CD4-positive, alpha-beta T cell treated with Interleukin-12 subunit alpha and Interleukin-12 subunit beta, for 1 hour (primary cell): Measurements from ENCODE around the gene THSD8.

ENCODE experiments used
- DNase-seq: peaks from one replicate; pipeline ENCODE4 v3.0.0-alpha.2; 2020

THSD8 gene

DNA sequence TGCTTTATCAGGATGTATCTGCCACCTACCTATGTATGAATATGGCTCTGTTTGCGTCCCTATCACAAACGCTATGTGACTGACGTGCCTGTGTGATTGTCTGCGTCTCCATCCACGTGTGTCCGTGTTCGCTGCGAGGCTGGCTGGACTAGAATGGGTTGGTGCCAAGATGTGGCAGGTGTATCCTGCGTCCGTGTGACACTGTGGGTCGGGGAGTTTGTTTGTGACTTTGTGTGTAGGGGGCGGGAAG lies 19.8 kb upstream of the THSD8 start:
- DNase-seq, result no peak

DNA sequence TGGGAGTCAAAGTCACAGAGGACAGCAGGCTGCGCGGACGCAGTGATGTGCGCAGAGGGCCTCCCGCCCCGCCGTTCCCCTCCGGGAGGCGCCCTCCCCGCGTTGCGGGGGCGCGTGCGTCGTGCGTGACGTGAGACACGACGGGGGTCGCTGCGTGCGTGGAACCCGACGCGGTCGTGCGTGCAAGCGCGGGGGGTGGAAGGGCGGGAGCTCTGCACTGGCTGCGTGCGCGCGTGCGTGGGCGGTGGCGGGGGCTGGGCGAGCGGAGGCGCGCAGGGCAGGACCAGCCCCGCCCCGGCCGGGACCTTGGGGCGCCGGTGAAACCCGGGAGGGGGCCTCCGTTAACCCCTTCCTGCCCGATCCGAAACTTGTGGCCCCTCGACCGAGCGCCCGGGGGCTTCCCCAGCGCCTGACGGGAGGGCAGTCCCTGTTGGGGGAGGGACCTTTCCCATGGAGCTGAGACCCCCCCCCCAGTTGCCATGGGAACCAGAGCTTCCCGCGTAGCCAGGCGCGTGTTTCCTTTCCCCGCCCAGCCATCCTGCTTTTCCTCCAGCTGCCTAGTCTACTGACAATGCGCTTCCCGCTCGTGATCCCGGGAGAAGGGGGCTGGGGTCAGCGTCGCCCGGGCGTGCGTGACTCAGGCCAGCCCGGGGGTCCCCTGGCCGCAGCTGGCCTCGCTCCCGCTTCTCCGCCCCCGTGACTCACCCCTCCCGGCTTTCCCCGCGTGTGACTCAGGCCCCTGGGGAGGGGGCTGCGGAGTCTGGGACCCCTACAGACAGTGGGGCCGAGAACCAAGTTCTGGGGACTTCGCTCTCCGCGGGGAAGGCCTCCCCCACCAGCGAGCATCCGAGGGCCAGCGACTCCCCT lies 19.2 kb upstream of the THSD8 start:
- DNase-seq, result peak; percentile 94

- peak; percentile 40 for DNase-seq
These were observed 18.5 kb upstream of the THSD8 start for GRCh38 chr19:12783291-12783848.

DNA sequence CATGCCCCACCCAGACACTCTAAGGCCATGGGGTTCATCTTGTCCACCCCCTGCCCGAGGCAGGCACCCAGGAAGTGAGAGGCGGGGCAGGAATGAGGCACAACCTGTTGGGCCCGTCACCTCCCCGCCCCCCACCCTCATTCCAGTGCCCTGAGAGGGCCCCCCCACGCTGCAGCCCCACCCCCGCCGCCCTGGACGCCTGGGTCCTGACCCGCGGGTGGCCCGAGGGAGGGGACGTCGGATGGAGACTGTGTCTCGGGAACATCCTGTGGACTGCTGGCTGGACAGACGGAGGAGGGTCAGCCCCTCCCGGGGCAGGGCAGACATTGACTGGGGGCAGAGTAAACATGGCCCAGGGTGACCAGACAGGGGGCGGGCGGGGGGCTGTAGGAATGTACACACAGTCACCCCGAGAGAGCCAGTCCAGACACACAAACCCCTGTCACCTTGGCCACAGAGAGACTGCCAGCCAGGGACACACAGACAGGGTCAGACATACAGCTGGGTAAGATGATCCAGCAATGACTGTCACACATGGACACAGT lies 17.9 kb upstream of the THSD8 start:
- DNase-seq, result peak; percentile 41

GRCh38 chr19:12784394-12784870 lies 17.4 kb upstream of the THSD8 start:
- DNase-seq, result peak; percentile 45

DNA sequence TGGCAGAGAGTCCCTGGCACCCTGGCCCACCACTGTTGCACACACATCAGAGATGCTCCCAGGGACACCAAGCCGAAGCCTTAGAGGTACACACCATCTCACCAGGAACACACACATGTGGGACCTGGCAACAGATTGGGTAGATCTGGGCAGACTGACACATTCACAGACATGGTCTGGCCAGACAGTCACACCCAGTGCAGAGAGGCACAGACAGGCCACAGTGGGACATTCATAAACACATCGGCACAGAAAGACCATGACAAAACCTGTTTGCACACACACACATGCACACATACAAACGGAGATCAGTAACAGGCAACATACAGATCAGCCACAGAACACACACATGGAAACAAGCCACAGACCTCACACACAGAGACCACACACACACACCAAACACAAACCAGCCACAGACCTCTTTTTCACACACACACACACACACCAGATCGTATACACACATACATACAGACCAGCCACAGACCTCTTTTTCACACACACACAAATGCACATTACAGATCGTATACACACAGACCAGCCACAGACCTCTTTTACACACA lies 16.9 kb upstream of the THSD8 start:
- DNase-seq, result peak; percentile 80

- peak; percentile 33 for DNase-seq
These were observed 16.3 kb upstream of the THSD8 start for GRCh38 chr19:12785431-12786031.

DNA sequence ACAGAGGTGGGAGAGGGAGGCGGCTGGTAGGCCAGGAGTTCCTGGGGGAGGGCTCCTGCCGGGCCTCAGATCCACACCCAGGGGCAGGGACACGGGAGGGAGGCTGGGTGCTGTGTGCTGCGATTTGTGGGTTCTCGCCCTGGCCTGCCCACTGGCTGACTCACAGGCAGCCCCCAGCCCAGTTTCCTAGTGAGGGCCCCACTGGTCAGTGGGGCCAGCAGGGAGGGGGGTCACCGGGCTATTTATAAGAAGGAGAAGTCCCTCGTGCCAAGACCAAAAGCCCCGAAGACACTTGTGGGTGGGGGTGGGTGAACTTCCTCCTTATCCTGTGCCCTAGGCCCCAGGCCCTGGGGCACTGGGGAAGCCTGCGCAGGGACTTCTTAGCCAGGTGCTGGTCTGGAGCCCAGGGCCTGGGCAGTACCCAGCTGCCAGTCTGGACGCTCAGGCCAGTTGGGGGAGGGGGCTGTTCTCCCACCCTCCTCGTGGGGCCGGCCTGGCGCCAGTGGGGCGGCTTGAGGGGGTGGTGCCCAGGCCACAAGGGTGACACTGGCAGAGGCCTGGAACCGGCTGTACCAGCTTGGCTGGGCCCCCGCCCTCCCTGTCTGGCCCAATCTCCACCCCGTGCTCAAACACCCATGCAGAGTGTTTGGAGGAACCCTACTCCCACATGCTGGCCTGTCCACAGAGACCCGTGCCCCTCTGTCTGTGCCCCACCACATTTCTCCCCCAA lies 15.6 kb upstream of the THSD8 start:
- DNase-seq, result peak; percentile 42

GRCh38 chr19:12786952-12787351 lies 14.9 kb upstream of the THSD8 start:
- no peak for DNase-seq

GRCh38 chr19:12787458-12787857 lies 14.4 kb upstream of the THSD8 start:
- DNase-seq, result no peak

DNA sequence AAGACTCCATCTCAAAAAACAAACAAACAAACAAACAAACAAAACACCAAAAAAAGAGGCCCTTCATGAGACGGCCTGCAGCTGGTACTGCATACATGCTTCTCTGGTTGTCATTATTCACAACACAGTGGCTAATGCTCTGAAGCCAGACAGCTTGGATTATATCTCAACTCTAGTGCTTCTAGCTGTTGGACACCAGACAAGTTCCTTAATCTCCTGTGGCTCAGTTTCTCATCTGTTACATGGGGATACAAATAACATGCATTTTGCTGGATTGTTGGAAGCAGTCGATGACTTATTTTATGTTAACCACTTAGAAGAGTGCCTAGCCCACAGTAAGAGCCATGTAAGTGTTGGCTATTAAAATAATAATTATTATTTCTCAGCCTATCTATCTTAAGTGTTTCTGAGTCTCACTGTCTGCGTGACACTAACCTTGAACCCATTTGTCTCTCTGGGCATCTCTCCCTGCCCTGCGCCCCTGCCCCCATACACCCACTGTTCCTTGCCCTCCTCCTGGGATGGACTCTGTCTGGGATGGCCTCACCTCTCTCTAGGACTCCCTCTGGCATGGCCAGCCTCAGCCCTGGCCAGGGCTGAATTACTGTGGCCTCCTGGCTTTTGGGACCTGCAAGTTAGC lies 13.7 kb upstream of the THSD8 start:
- DNase-seq, result no peak

GRCh38 chr19:12788682-12789097 lies 13.2 kb upstream of the THSD8 start:
- DNase-seq, result peak; percentile 81

GRCh38 chr19:12789098-12789903 lies 12.6 kb upstream of the THSD8 start:
- DNase-seq, result no peak

- DNase-seq, result peak; percentile 98
These were observed 11.8 kb upstream of the THSD8 start for GRCh38 chr19:12789904-12790619.

- DNase-seq, result peak; percentile 36
These were observed 11.1 kb upstream of the THSD8 start for GRCh38 chr19:12790628-12791344.

GRCh38 chr19:12791345-12792050 lies 10.4 kb upstream of the THSD8 start, which contains the start of gene JUNB:
Gene JUNB, plus strand, starts transcription at chr19:12791486. Its CDS starts 286 bp downstream, at chr19:12791772.
- DNase-seq, result peak; percentile 99

DNA sequence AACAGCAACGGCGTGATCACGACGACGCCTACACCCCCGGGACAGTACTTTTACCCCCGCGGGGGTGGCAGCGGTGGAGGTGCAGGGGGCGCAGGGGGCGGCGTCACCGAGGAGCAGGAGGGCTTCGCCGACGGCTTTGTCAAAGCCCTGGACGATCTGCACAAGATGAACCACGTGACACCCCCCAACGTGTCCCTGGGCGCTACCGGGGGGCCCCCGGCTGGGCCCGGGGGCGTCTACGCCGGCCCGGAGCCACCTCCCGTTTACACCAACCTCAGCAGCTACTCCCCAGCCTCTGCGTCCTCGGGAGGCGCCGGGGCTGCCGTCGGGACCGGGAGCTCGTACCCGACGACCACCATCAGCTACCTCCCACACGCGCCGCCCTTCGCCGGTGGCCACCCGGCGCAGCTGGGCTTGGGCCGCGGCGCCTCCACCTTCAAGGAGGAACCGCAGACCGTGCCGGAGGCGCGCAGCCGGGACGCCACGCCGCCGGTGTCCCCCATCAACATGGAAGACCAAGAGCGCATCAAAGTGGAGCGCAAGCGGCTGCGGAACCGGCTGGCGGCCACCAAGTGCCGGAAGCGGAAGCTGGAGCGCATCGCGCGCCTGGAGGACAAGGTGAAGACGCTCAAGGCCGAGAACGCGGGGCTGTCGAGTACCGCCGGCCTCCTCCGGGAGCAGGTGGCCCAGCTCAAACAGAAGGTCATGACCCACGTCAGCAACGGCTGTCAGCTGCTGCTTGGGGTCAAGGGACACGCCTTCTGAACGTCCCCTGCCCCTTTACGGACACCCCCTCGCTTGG lies 9.6 kb upstream of the THSD8 start:
- DNase-seq, result peak; percentile 70

DNA sequence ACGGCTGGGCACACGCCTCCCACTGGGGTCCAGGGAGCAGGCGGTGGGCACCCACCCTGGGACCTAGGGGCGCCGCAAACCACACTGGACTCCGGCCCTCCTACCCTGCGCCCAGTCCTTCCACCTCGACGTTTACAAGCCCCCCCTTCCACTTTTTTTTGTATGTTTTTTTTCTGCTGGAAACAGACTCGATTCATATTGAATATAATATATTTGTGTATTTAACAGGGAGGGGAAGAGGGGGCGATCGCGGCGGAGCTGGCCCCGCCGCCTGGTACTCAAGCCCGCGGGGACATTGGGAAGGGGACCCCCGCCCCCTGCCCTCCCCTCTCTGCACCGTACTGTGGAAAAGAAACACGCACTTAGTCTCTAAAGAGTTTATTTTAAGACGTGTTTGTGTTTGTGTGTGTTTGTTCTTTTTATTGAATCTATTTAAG lies 9.0 kb upstream of the THSD8 start:
- DNase-seq, result no peak
